Transverse colon (tissue), 4 donors: ENCODE results near the gene RPL26.

ENCODE experiments used
- EP300 ChIP-seq: sonication (generic); formaldehyde crosslinking; IDR thresholded peaks from one replicate; pipeline ENCODE4 v1.6.1; 2017; ENCODE audit warnings: antibody characterized with exemption, low read depth
- POLR2A ChIP-seq: fragments of 450-650 bp; IDR thresholded peaks from one replicate; pipeline ENCODE4 v1.6.1; 2016; ENCODE audit warnings: antibody characterized with exemption, mild to moderate bottlenecking, moderate library complexity
- POLR2AphosphoS5 ChIP-seq, 3 donors: sonication (generic); formaldehyde crosslinking; IDR thresholded peaks; one replicate each; pipeline ENCODE4 v1.6.1; 2016; ENCODE audit warnings: antibody characterized with exemption in 3 of 3
- TF ChIP-seq, protein P1 (sequence below), 5 experiments: fragments of 200-600 bp in 3 of 5; fragments of 450-650 bp in 2 of 5; sonication (generic) in 3 of 5; IDR thresholded peaks; 1 replicate in 2 of 5; 2 replicates in 3 of 5; pipeline ENCODE4 v1.5.1; 2016 to 2017; ENCODE audit warnings: antibody characterized with exemption in 5 of 5, inconsistent platforms in 3 of 5, mild to moderate bottlenecking in 2 of 5, moderate library complexity in 1 of 5

GRCh38 chr17:8365143-8365542 lies 17.9 kb downstream of the RPL26 start:
- TF ChIP-seq, protein P1, sequence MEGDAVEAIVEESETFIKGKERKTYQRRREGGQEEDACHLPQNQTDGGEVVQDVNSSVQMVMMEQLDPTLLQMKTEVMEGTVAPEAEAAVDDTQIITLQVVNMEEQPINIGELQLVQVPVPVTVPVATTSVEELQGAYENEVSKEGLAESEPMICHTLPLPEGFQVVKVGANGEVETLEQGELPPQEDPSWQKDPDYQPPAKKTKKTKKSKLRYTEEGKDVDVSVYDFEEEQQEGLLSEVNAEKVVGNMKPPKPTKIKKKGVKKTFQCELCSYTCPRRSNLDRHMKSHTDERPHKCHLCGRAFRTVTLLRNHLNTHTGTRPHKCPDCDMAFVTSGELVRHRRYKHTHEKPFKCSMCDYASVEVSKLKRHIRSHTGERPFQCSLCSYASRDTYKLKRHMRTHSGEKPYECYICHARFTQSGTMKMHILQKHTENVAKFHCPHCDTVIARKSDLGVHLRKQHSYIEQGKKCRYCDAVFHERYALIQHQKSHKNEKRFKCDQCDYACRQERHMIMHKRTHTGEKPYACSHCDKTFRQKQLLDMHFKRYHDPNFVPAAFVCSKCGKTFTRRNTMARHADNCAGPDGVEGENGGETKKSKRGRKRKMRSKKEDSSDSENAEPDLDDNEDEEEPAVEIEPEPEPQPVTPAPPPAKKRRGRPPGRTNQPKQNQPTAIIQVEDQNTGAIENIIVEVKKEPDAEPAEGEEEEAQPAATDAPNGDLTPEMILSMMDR (IDR thresholded peaks at IDR 0.05) = no peak
- TF ChIP-seq POLR2A = no peak
- no peak for TF ChIP-seq EP300
- no peak for TF ChIP-seq POLR2AphosphoS5 (IDR thresholded peaks at IDR 0.05)
